Panc1 (cell line): ENCODE data around the gene GOLPH3. TPM values are rescaled to one million over a fixed set of nuclear protein-coding genes. Genes with fewer than 3 reads are reported as not detected.

Experiments used
- ATAC-seq: fragments of 200-7000 bp; cut with Tn5 transposase; 2 replicates; pipeline ENCODE4 v1.9.1; 2020; ENCODE audit warnings: mild to moderate bottlenecking, moderate library complexity
- BruUV-seq: library from RNA; stranded (reverse); fragments of 400-500 nt; replicated peaks from 2 replicates; lab custom pipeline; 2021; lab: Mats Ljungman, UMichigan
- CTCF ChIA-PET: fragments of 300-600 bp; sonication (Branson Sonifier 250); formaldehyde crosslinking; loops from one replicate; lab custom pipeline; 2022; ENCODE audit warnings: antibody characterized with exemption; lab: Charles Lee
- POLR2A ChIA-PET: fragments of 300-600 bp; sonication (Branson Sonifier 250); formaldehyde crosslinking; loops from one replicate; lab custom pipeline; 2022; ENCODE audit warnings: antibody characterized with exemption; lab: Charles Lee
- DNase-seq: peaks from one replicate; pipeline ENCODE4 v3.0.0-alpha.2; 2010; ENCODE audit warnings: low read depth, low spot score
- H3K27ac ChIP-seq: 2 replicates; pipeline ENCODE4 v1.5.1; 2011; ENCODE audit warnings: mild to moderate bottlenecking, low read length, inconsistent platforms
- H3K27me3 ChIP-seq: fragments of 200-500 bp; sonication (Bioruptor generic); 2 replicates; pipeline ENCODE4 v1.6.0; 2014; ENCODE audit warnings: low read length, inconsistent platforms; ENCODE audit not compliant: control insufficient read depth, insufficient read depth
- H3K36me3 ChIP-seq: fragments of 200-500 bp; sonication (Bioruptor generic); 2 replicates; pipeline ENCODE4 v1.5.1; 2014; ENCODE audit warnings: inconsistent platforms, mild to moderate bottlenecking, low read length, moderate library complexity; ENCODE audit not compliant: control insufficient read depth, insufficient read depth
- H3K4me1 ChIP-seq: 2 replicates; pipeline ENCODE4 v1.5.1; 2011; ENCODE audit warnings: inconsistent platforms, mild to moderate bottlenecking, low read length, moderate library complexity; ENCODE audit not compliant: control insufficient read depth, insufficient read depth
- H3K4me3 ChIP-seq, 2 experiments: 2 replicates each; pipeline ENCODE4 v1.5.1; 2011 to 2012; ENCODE audit warnings: low read depth in 2 of 2, low read length in 2 of 2, mild to moderate bottlenecking in 2 of 2, inconsistent platforms in 1 of 2, moderate library complexity in 1 of 2
- H3K9me3 ChIP-seq: fragments of 200-500 bp; sonication (Bioruptor generic); 2 replicates; pipeline ENCODE4 v1.5.1; 2014; ENCODE audit warnings: low read depth, mild to moderate bottlenecking, inconsistent platforms, low read length, moderate library complexity; ENCODE audit not compliant: control insufficient read depth, insufficient read depth
- CTCF ChIP-seq: fragments of 450-650 bp; IDR thresholded peaks from 2 replicates; pipeline ENCODE4 v1.5.1; 2017; ENCODE audit warnings: mild to moderate bottlenecking
- POLR2AphosphoS5 ChIP-seq: IDR thresholded peaks from 2 replicates; pipeline ENCODE4 v1.6.1; 2012; ENCODE audit warnings: mild to moderate bottlenecking, low read depth, low read length, moderate library complexity
- REST ChIP-seq, 2 experiments: IDR thresholded peaks; 2 replicates each; pipeline ENCODE4 v1.6.1; 2011 to 2012; ENCODE audit warnings: low read depth in 2 of 2, control low read depth in 1 of 2, low read length in 1 of 2, mild to moderate bottlenecking in 1 of 2, moderate library complexity in 1 of 2; ENCODE audit not compliant: insufficient read depth in 1 of 2
- SIN3A ChIP-seq: IDR thresholded peaks from 2 replicates; pipeline ENCODE4 v1.6.1; 2012; ENCODE audit warnings: low read depth, mild to moderate bottlenecking, low read length, moderate library complexity, borderline replicate concordance; ENCODE audit not compliant: insufficient read depth
- TCF7L2 ChIP-seq: IDR thresholded peaks from 2 replicates; pipeline ENCODE4 v1.6.1; 2011; ENCODE audit warnings: mild to moderate bottlenecking, low read depth, low read length, inconsistent platforms
- in situ Hi-C: cut with HindIII; loops from 2 replicates; pipeline ENCODE4 v1.10.0; 2016; ENCODE audit warnings: low sequenced_read_pairs, low pct_unique_long_range_greater_than_20kb
- intact Hi-C: fragments of 100-400 bp; cut with micrococcal nuclease; formaldehyde crosslinking; loops from one replicate; pipeline ENCODE4 v1.10.0; 2022; ENCODE audit not compliant: unreplicated experiment
- total RNA-seq: library from RNA; stranded (reverse); gene quantifications from one replicate; pipeline ENCODE4 v1.2.1, GENCODE V29; 2021; ENCODE audit not compliant: unreplicated experiment

The GOLPH3 gene
- total RNA-seq, 1 experiment from 2014 or later, result 89.7 TPM

- no TSS peak for BruUV-seq
- in situ Hi-C loops, result no loop called here
- H3K4me1 ChIP-seq, result no peaks in the 10 kb centered on the region
- ChIA-PET POLR2A (no interaction called here), CTCF (no interaction called here)
- no peak for ATAC-seq
- no peak for TF ChIP-seq POLR2AphosphoS5
- TF ChIP-seq CTCF, result no peak
- TF ChIP-seq TCF7L2, result no peak
- TF ChIP-seq SIN3A, result no peak
- TF ChIP-seq REST (IDR thresholded peaks at IDR 0.05; ENCODE audit: insufficient read depth in 1 of 2, low read depth in 2 of 2, low read length in 1 of 2), result no peak
- H3K27me3 ChIP-seq, result no peaks in the 10 kb centered on the region
- no peak for DNase-seq
- H3K4me3 ChIP-seq, result no peak overlapping the region
- H3K9me3 ChIP-seq, result no peaks in the 10 kb centered on the region
- no peak overlapping the region for H3K27ac ChIP-seq
- intact Hi-C loops, result no loop called here
- H3K36me3 ChIP-seq, result no peaks in the 10 kb centered on the region
Measured at GRCh38 chr5:32089146-32090000, 84.7 kb downstream of the GOLPH3 start.

- intact Hi-C loops (no loop called here), in situ Hi-C loops (no loop called here)
- ATAC-seq (no peak), DNase-seq (no peak)
- no peaks in the 10 kb centered on the region for H3K27me3 ChIP-seq
- H3K27ac ChIP-seq, result no peak overlapping the region
- BruUV-seq, result no TSS peak
- no peak overlapping the region for H3K4me3 ChIP-seq
- CTCF ChIA-PET, result no interaction called here
- H3K36me3 ChIP-seq, result no peaks in the 10 kb centered on the region
- TF ChIP-seq POLR2AphosphoS5 (no peak), REST (IDR thresholded peaks at IDR 0.05; ENCODE audit: insufficient read depth in 1 of 2, low read depth in 2 of 2, low read length in 1 of 2) (no peak), TCF7L2 (no peak), CTCF (no peak), SIN3A (no peak)
- no peaks in the 10 kb centered on the region for H3K4me1 ChIP-seq
- no peaks in the 10 kb centered on the region for H3K9me3 ChIP-seq
- POLR2A ChIA-PET, result no interaction called here
Measured at GRCh38 chr5:32088214-32088613, 85.9 kb downstream of the GOLPH3 start.
